ENCODE measurements around the gene VPS8.

The VPS8 gene

DNA sequence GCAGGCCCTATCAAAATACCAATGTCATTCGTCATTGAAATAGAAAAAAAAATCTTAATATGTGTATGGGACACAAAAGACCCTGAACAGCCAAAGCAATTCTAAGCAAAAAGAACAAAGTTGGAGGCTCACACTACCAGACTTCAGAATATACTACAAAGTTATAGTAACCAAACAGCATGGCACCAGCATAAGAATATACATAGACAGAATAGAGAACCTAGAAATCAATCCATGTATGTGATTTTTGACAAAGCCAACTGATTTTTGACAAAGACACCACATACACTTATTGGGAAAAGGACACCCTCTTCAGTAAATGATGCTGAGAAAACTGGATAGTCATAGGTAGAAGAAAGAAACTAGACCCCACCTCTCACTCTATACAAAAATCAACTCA is 245.9 kb downstream of the VPS8 start:
- DNase-seq (ENCODE audit: low spot score), result no peak

DNA sequence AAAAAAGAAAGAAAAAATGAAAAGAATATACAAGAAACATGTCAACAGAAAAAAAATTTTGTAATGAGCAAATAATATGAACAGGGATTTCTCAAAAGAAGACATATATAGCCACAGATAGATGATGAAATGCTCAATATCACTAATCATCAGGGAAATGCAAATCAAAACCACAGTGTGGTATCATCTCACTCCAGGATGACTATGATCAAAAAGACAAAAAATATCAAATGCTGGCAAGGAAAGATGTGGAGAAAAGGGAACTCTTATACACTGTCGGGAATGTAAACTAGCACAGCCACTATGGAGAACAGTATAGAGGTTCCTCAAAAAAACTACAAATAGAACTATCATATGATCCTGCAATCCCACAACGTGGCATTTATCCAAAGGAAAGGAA is 246.8 kb downstream of the VPS8 start:
- no peak for DNase-seq (ENCODE audit: low spot score)

DNA sequence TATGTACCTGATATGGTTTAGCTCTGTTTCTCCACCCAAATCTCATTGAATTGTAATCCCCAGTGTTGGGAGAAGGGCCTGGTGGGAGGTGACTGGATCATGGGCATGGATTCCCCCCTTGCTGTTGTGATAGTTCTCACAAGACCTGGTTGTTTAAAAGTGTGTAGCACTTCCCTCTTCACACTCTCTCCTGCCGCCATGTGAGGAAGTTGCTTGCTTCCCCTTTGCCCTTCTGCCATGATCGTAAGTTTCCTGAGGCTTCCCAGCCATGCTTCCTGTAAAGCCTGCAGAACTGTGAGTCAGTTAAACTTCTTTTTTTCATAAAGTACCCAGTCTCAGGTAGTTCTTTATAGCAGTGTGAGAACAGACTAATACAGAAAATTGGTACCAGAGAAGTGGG is 247.8 kb downstream of the VPS8 start:
- DNase-seq (ENCODE audit: low spot score), result no peak

DNA sequence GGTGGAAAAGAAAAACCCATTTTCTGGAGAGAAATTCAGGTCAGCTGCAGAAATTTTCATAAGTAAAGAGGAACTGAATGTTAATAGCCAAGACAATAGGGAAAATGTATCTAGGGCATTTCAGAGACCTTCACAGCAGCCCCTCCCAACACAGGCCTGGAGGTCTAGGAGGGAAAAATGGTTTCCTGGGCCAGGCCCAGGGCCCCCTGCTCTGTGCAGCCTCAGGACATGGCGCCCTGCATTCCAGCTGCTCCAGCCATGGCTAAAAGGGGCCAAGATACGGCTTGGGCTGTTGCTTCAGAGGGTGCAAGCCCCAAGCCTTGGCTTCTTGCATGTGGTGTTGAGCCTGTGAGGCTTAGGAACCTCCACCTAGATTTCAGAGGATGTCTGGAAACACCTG is 248.7 kb downstream of the VPS8 start:
- DNase-seq (ENCODE audit: low spot score), result no peak

DNA sequence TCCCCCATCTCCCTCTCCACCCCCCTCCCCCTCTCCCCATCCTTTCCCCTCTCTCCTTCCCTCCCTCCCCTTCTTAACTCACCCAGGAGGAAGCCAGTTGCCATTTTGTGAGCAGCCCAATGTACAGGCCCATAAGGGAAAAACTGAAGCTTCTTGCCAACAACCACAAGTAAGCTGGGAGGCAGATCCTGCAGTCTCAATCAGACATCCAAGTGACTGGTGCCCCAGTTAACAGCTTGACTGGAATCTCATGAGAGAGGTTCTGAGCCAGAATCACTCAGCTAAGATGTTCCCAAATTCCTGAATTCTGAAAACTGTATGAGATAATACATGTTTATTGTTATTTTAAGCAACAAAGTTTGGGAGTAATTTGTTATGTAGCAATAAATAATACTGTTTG is 250.2 kb downstream of the VPS8 start:
- no peak for DNase-seq (ENCODE audit: low spot score)

DNA sequence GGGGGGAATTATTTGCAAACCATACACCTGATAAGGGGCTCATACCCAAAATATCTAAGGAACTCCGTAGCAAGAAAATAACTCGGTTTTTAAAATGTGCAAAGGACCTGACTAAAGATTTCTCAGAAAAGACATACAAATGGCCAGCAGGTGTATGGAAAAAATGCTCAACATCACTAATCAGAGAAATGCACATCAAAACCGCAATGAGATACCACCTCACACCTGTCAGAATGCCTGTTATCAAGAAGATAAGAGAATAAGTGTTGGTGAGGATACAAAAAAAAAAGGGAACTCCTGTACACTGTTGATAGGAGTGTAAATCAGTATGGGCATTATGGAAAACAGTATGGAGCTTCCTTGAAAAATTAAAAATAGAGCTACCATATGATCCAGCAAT is 251.5 kb downstream of the VPS8 start:
- DNase-seq (ENCODE audit: low spot score), result no peak

DNA sequence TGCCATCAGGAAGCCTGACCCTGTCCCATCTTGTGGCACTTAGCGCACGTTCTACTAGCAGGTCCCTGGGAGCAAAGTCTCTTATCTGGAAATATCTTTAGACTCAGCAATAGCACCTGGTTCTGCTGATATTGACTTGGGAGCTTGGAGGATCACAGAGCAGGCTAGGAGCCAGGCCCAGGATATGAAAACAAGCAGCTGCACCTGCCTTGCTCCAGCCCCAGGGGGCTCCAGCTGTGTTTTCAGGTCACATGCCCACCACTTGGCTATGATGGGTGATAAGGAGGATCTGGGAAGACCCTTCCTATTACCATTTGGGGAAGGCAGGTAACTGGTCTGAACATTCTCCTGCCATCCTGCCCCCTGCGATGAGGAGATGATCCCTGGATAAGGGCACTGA is 253.1 kb downstream of the VPS8 start:
- no peak for DNase-seq (ENCODE audit: low spot score)

DNA sequence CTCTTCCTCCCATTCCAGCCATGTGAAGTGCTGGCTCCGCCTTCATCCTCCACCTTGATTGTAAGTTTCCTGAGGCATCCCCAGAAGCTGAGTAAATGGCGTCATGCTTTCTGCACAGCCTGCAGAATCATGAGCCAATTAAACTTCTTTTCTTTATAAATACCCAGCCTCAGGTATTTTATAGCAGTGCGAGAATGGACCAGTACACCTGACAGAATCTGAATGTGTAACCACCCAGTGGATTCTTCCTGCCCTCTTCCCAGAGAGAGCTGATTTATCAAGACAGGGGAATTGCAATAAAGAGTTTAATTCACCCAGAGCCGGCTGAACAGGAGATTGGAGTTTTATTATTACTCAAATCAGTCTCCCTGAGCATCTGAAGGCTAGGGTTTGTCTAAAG is 254.3 kb downstream of the VPS8 start:
- DNase-seq (ENCODE audit: low spot score), result no peak

DNA sequence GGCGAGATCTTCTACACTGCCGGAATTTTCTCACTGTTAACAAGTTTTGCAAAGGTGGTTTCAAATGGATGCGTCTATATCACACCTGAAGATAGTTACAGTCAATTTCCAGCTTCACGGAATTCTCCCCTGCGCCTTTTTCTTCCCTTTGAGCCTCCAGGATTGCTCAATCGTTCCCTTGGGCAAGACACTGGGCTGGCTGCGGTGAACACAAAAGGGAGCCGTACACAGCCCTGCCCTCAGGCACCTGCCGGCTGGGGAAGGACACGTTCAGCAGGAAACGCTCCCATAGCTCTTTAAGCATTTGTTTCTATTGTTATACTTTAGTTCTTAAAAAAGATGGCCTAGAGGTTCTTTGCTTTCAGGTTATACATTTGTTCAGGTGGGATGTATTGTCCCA is 255.2 kb downstream of the VPS8 start:
- DNase-seq (ENCODE audit: low spot score), result no peak

DNA sequence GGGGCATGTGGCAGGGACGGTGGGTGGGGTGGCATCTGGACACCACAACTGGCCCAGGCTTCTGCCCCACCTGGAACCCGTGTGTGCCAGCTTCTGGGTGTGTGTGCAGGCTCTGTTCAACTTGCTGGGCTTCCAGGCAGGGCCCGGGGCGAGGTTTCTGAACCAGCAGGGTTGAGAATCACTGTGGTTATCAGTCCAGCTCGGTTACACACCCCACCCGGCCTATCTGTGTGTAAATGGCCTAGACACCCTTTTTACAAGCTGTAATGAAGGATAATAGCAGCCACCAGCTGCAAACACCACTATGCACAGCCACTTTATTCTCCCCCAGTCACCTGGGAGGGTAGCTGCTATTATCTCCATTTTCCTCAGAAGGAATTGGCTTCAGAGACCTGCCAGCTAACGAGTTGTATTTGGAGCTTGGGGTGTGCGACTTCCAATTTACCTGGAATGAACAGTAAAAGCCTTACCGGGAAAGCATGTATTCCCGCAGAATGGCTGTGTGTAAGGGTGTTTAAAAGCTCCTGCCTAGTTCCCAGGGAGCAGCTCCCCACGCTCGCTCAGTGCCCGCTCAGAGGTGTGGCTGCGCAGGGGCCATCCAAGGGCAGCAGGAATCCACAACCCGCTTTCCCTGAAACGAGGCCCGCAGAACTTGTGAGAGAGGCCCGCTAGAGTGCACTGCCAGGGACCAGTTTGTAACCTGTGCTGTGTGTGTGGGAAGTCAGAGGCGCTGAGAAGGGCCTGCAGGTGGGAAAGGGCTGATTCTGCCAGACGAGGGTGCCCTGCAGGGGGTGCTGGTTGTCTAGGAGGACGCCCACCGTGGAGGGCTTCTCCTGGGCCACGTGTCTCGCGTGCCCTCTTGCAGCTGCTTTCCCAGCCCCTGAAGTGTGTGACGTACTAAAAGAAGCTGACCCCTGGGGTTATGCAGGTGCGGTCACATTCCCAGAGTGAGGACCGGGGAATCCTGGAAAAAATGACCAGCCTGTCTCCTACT is 257.4 kb downstream of the VPS8 start:
- DNase-seq (ENCODE audit: low spot score), result no peak

DNA sequence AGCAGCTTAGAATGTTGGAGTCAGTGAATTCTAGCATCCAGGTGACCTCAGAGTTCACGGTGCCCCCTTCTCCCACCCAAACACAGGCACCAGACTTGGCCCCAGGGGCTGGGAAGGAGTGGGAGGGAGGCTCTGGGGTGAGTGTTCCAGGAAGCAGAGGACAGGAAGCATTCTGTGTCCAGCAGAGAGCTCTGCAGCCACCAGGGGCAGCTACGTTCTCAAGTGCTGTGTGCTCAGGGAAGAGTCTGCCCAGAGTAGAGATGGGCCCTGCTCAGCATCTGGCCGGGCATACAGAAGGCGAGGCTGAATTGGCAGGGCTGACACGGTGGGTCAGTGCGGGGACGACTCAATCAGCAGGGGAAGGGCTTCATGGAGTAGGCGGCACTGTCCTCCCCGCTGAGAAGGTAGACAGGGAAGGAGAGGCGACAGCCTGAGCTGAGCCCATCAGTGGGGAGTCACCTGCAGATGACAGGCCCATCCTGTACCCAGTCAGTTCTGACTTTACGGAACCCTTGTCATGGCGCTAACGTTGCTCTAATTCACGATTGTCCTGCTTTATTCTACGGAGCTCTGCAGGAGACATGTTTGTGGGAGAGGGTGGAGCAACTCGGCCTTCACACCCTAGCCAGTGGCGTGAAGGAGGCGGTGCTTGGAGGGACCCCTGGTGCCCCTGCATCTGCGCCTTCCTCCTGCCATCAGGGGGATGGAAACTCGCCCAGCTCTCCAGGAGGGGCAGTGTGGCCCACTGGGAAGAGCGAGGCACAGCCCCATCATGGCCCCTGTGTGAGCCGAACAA is 258.7 kb downstream of the VPS8 start:
- no peak for DNase-seq (ENCODE audit: low spot score)

DNA sequence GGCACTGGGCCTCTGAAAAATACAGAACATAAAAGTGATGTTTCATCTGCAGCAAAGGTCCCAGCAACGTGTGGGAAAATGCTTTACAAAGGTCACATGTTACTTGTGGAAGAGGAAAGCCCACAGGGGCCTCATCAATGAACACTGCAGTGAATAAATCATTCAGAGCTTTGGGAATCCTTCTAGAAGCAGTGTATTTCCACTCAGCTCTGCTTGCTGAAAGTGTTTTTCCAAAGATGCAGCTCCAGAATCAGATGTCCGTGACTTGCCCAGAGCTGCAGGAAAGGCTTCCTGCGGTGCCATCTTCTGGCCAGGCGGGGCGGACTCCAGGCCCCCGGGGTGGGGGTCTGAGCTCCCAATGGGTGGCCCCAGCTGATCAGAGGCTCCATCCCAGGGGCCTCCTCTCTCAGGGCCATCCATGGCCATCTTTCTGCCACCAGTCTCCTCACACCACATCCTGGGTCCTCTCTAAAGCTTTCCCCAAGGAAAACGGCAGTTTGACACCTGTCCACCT is 259.4 kb downstream of the VPS8 start:
- no peak for DNase-seq (ENCODE audit: low spot score)

DNA sequence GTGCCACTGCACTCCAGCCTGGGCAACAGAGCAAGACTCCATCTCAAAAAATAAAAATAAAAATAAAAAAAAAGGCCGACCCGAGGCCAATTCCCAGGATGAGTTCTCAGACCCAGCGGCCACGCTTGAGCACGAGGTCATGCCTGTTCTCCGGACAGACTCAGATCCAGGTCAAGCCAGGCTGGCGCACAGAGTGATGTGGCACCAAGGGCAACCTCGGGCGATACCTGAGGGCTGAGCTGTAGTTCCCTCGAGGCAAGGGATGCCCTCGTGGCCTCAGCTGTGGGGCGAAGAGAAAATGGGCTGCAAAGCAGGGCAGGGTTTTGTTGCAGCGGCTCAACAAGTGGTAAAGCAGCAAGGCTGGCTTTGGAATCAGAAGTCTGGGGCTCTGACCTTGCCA is 263.6 kb downstream of the VPS8 start:
- DNase-seq (ENCODE audit: low spot score), result no peak

DNA sequence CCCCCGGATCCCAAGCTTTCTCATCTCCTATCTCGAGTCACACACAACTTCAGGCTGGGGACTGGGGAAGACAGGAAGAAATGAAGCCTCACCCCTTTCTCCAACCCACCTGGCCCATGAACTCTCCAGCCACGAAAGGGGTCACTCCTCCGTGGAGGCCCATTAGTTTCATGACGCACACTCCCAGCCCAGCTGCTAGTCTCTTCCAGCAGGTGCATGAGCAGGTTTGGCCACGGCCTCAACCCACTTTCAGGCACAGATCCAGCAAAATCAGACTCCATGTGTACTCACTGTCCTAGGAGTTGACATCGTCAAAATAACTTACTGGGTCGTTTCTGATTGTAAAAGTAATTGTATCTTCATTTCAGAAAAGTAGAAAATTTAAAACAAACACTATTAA is 264.3 kb downstream of the VPS8 start:
- no peak for DNase-seq (ENCODE audit: low spot score)

DNA sequence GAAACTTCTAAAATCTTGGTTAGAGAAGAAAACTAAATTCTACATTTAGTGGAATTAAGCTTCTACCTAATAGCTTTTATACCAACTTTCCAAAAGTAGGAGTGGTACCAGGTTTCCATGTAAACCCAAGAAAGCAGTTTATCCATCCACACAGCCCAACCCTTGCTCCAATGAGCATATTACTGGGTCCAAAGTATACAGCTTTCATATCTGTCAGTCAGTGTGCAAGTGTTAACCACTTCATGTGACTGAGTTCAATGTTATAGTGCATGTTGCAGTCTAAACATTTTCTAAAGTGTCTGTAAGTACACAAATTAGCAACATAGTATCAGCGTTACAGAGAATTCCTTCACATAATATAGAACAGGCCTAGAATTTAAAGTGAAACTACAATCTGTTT is 267.7 kb downstream of the VPS8 start:
- DNase-seq (ENCODE audit: low spot score), result no peak

DNA sequence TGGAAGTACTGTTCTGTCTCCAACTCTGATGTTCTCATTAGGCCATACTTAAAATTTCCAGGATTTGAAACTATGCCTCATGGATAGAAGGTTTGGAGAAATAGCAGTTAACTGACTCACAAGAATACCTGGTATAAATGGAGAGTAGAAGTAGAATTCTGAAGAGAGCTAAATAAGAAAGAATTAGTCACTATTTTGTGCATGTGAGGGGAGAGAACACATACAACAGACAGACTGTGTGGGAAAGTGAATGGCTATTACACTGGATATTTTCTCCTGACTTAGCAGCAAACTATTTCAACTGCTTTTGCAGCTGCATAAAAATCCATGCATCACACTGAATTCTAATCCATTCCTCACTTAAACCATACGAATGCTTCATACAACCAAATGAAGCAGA is 269.6 kb downstream of the VPS8 start:
- no peak for DNase-seq (ENCODE audit: low spot score)

DNA sequence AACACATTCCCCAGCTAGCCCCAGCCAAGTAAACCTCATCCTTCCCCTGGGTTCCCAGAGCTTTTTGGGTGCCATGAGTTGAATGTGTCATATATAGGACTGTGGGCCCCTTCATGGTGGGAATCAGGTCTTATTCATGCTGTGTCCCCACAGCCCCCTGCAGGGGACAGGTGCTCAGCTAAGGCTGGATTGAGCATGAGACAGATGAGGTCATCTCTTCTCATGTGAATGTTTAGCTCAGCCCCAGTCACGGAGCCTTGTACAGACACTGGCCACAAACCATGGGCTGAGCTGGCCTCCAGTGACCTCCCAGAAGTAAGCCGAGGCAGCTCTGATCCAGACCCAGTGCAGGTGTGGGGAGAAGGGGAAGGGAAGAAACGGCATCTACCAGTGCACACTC is 270.2 kb downstream of the VPS8 start:
- DNase-seq (ENCODE audit: low spot score), result no peak

DNA sequence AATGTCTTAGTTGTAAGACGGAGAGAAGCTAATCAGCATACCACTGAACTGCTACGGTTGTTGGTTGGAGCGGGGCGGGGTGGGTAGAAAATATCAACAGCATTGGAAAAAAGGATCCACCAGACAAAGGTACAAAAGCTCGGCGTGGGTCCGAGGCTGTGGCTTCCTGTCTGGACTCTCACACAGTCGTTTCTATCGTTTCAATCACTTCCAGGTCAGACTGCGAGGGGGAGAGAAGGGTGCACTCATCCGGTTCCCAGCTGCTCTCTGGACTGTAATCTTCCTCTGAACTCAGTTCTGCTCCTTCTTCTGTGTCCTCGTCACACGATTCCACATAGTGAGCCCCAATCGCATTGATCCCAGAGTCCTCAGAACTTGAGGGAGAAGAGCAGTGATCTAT is 270.9 kb downstream of the VPS8 start:
- DNase-seq (ENCODE audit: low spot score), result no peak

DNA sequence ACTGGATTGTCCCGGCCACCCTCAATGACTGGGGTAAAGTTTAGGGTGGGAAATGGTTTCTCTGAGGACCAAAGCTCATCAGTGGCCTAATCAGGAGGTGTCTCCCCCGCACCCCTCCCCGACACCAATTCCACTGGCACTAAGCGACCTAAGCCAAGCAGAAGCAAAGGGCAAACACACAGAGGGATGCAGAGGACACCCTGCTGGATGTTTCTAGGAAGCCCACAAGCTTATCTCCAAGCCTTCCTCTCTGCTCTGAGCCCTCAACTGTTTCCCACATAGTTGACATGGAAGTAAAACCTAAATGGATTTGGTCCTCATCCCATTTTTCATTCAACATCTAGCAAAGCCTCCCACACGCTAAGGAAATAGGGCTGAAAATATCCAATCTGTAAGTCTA is 272.4 kb downstream of the VPS8 start:
- no peak for DNase-seq (ENCODE audit: low spot score)

DNA sequence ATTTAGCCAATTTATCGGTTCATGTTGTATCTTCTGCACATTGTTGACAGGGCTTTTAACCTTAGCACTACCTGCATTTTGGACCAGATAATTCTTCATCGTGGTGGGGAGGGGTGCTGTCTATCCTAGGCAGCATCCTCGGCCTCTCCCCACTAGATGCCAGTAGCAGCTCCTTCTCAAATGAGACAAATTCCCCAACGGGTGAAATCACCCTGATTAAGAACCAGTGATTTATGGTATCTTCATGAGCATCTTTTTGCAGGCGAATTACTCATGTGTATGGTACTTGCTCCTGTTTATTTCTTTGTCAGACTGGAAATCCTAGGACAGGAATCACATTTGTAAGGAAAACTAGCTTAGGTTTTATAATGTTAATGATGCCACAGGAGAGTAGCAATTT is 272.9 kb downstream of the VPS8 start:
- DNase-seq (ENCODE audit: low spot score), result no peak

DNA sequence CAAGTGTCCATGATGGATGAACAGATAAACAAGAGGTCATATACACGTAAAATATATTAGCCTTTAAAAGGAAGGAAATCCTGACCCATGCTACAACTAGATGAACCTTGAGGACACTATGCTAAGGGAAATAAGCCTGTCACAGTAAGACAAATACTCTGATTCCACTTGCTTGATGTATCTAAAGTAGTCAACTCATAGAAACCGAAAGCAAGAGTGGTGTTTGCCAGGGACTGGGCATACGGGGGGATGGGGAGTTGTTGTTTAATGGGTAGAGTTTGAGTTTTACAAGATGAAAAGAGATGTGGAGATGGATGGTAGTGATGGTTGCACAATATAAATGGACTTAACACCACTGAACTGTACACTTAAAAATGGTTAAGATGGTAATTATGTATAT is 275.5 kb downstream of the VPS8 start:
- DNase-seq (ENCODE audit: low spot score), result no peak

DNA sequence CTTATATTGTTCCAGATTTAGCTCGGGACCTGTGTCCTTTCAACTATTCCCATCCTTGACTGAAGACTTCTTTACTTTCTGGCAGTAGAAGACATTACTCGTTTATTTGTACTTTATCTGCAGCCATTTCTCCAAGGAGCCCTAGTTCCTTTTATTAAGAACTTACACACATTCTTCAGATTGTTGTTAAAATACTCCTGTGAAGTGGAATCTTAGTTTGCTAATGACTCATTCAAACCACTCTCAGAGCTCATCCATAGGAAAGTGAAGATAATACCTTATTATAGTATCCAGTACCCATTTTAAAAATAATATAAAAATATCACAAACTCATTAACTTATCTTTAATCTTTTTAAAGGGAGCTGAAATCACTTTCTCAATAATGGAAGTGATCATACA is 277.4 kb downstream of the VPS8 start:
- DNase-seq (ENCODE audit: low spot score), result no peak

DNA sequence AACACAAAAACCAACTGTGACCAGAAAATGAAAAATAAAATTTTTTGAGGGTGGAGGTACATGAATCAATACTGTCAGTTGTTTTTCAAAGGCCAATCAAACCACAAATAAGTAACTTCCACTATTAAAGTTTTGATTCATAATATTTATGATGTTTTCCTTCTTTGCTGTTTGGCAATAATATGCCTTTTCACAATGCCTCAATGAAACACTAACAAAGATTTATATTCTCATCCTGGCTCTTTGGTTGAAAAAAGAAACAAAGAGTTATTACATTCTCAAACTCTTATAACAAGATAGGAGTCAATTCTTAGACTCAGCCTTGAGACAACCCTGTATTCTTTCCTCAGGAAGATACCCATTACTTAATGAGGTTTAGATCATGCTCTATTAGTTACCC is 277.8 kb downstream of the VPS8 start:
- DNase-seq (ENCODE audit: low spot score), result no peak

All from germinal center (tissue), 1 donor.